Left lung (tissue), 10 donors: Measurements from ENCODE around the gene MLH1. TPM values are rescaled to one million over a fixed set of nuclear protein-coding genes. Genes with fewer than 3 reads are reported as not detected.
"Not testable (repeated sequence)": the region's sequence is repeated elsewhere in the genome, so short reads cannot be mapped to it uniquely, and the experiment has no call there.

ENCODE experiments used
- ATAC-seq: fragments of 200-7000 bp; cut with Tn5 transposase; one replicate; pipeline ENCODE4 v1.9.1; 2020; ENCODE audit warnings: moderate library complexity
- DNase-seq, 4 donors: peaks; one replicate each; pipeline ENCODE4 v3.0.0-alpha.2; 2013 to 2020
- H3K27ac ChIP-seq, 2 donors: fragments of 200-600 bp; sonication (generic) in 1 of 2; one replicate each; pipeline versions ENCODE4 v1.5.0 to v1.8.0; 2020 to 2021
- H3K27me3 ChIP-seq, 2 donors: fragments of 200-600 bp; sonication (generic) in 1 of 2; one replicate each; pipeline versions ENCODE4 v1.5.0 to v1.8.0; 2020 to 2021
- H3K36me3 ChIP-seq, 2 donors: fragments of 200-600 bp; sonication (generic) in 1 of 2; one replicate each; pipeline versions ENCODE4 v1.5.0 to v1.8.0; 2020 to 2021
- H3K4me1 ChIP-seq, 2 donors: fragments of 200-600 bp; one replicate each; pipeline ENCODE4 v1.8.0; 2021
- H3K4me3 ChIP-seq, 2 donors: fragments of 200-600 bp; sonication (generic) in 1 of 2; one replicate each; pipeline versions ENCODE4 v1.5.0 to v1.8.0; 2020 to 2021; ENCODE audit warnings: mild to moderate bottlenecking in 1 of 2
- H3K9me3 ChIP-seq, 2 donors: fragments of 200-600 bp; sonication (generic) in 1 of 2; one replicate each; pipeline versions ENCODE4 v1.5.0 to v1.8.0; 2020 to 2021
- CTCF ChIP-seq, 2 donors: fragments of 200-600 bp; sonication (generic) in 1 of 2; IDR thresholded peaks; one replicate each; pipeline versions ENCODE4 v1.5.0 to v1.8.0; 2021; ENCODE audit warnings: antibody characterized with exemption in 2 of 2
- intact Hi-C, 2 donors: fragments of 100-400 bp; cut with DNase I; formaldehyde crosslinking; loops; one replicate each; pipeline versions ENCODE4 v1.11.2 to v1.14.2; 2022
- polyA plus RNA-seq, 6 donors: library from polyadenylated mRNA; unstranded; fragments of 120-200 nt; gene quantifications; one replicate each; pipeline ENCODE4 v1.2.1, GENCODE V29; 2013; ENCODE audit not compliant: insufficient read length in 6 of 6
- total RNA-seq, 2 donors: library from RNA; stranded (reverse); fragmentation: NEBNext Ultra II Directional; extraction: Animal tissue kit (Norgen Biotek cat#: 25700); gene quantifications; one replicate each; pipeline ENCODE4 v1.2.1, GENCODE V29; 2021
- donor health status: DM: no; HTN: yes; CAD: no.
- donor health status: DM: no; HTN: no; CAD: no.

MLH1 gene
- total and polyA plus RNA-seq, 8 donors: 26.1 to 68.5 (median 56.9) TPM

GRCh38 chr3:37052860-37053259 lies 59.5 kb downstream of the MLH1 start:
- intact Hi-C loops: no loop called here
- TF ChIP-seq CTCF (IDR thresholded peaks at IDR 0.05): no peak
- Histone ChIP-seq H3K27ac (peak overlapping the region in 1 of 2 donors; percentile 67), H3K36me3 (peaks cover 0 to 99% of the 10 kb centered on the region in 2 donors), H3K9me3 (no peaks in the 10 kb centered on the region), H3K27me3 (no peaks in the 10 kb centered on the region), H3K4me3 (no peak overlapping the region), H3K4me1 (peaks cover 7 to 21% of the 10 kb centered on the region in 2 donors)
- ATAC-seq (peak; percentile 30), DNase-seq (no peak)

- ATAC-seq: no peak
- intact Hi-C loops: no loop called here
- no peaks in the 10 kb centered on the region for H3K9me3 ChIP-seq
- peaks cover 7 to 21% of the 10 kb centered on the region in 2 donors for H3K4me1 ChIP-seq
- no peak for TF ChIP-seq CTCF (IDR thresholded peaks at IDR 0.05)
- peak overlapping the region in 1 of 2 donors; percentile 67 for H3K27ac ChIP-seq
- no peak overlapping the region for H3K4me3 ChIP-seq
- no peak for DNase-seq
- H3K36me3 ChIP-seq: peaks cover 0 to 99% of the 10 kb centered on the region in 2 donors
- H3K27me3 ChIP-seq: no peaks in the 10 kb centered on the region
These were observed 60.0 kb downstream of the MLH1 start for GRCh38 chr3:37053337-37053736.

- no peak for TF ChIP-seq CTCF (IDR thresholded peaks at IDR 0.05)
- Histone ChIP-seq H3K36me3 (peaks cover 0 to 99% of the 10 kb centered on the region in 2 donors), H3K4me3 (no peak overlapping the region), H3K9me3 (no peaks in the 10 kb centered on the region), H3K27me3 (no peaks in the 10 kb centered on the region), H3K4me1 (peaks cover 7 to 21% of the 10 kb centered on the region in 2 donors), H3K27ac (peak overlapping the region in 1 of 2 donors; percentile 67)
- DNase-seq (no peak), ATAC-seq (no peak)
- intact Hi-C loops: no loop called here
These were observed 60.4 kb downstream of the MLH1 start for GRCh38 chr3:37053753-37054152.

GRCh38 chr3:37054370-37054769 lies 61.1 kb downstream of the MLH1 start:
- TF ChIP-seq CTCF (IDR thresholded peaks at IDR 0.05): no peak
- no peak for DNase-seq
- H3K36me3 ChIP-seq: peaks cover 0 to 97% of the 10 kb centered on the region in 2 donors
- H3K4me1 ChIP-seq: peaks cover 7 to 19% of the 10 kb centered on the region in 2 donors
- intact Hi-C loops: no loop called here
- H3K9me3 ChIP-seq: no peaks in the 10 kb centered on the region
- ATAC-seq: peak; percentile 86
- no peak overlapping the region for H3K4me3 ChIP-seq
- H3K27ac ChIP-seq: peak overlapping the region; percentile 41 to 67
- H3K27me3 ChIP-seq: no peaks in the 10 kb centered on the region

DNA sequence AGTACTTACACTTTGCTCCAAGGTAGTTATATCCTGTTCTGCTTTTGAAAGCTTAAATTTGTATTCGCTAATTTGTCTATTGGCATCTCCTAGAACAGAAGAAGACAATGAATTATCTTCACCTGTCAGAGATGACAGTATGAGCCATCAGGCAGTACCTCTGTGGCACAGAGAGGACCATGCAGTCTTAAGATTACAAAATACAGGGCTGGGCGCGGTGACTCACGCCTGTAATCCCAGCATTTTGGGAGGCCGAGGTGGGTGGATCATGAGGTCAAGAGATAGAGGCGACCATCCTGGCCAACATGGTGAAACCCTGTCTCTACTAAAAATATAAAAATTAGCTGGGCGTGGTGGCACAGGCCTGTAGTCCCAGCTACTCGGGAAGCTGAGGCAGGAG lies 61.8 kb downstream of the MLH1 start:
- peaks cover 0 to 94% of the 10 kb centered on the region in 2 donors for H3K36me3 ChIP-seq
- H3K27ac ChIP-seq: peak overlapping the region; percentile 41 to 67
- H3K9me3 ChIP-seq, ATAC-seq, H3K4me3 ChIP-seq, DNase-seq, intact Hi-C loops, H3K27me3 ChIP-seq: not testable (repeated sequence)
- H3K4me1 ChIP-seq: peaks cover 7 to 17% of the 10 kb centered on the region in 2 donors

DNA sequence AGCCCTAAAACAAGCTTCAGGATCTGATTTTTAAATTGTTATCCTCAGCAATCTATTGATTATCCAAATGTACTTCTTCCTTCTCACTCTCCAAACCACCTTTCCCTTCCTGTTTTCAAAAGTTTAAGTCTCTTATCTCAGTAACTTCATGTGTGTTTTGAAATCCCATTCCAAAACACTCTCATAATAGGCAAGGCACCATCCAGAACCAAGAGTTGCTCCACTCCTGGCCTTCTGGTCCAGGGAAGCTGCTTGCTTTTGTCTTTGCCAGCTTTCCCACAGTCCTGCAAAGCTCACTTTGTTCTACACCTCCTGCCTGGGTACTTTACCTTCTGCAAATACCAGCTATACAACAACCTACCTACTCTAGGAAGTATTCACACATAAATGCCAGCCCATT lies 63.5 kb downstream of the MLH1 start:
- Histone ChIP-seq H3K27ac (no peak overlapping the region), H3K4me3 (no peak overlapping the region), H3K9me3 (no peaks in the 10 kb centered on the region), H3K36me3 (peaks cover 0 to 92% of the 10 kb centered on the region in 2 donors), H3K27me3 (no peaks in the 10 kb centered on the region), H3K4me1 (peaks cover 7 to 24% of the 10 kb centered on the region in 2 donors)
- DNase-seq: no peak
- ATAC-seq: no peak
- intact Hi-C loops: no loop called here
- TF ChIP-seq CTCF (IDR thresholded peaks at IDR 0.05): no peak
